DMS153 treated with DMSO at 0.1 percent for 48 hours (cell line): ENCODE measurements around the gene CIAO2B.

Experiments
- DNase-seq: peaks from one replicate; lab custom pipeline; 2025; ENCODE audit not compliant: unreplicated experiment; lab: John Stamatoyannopoulos, UW

Gene CIAO2B

DNA sequence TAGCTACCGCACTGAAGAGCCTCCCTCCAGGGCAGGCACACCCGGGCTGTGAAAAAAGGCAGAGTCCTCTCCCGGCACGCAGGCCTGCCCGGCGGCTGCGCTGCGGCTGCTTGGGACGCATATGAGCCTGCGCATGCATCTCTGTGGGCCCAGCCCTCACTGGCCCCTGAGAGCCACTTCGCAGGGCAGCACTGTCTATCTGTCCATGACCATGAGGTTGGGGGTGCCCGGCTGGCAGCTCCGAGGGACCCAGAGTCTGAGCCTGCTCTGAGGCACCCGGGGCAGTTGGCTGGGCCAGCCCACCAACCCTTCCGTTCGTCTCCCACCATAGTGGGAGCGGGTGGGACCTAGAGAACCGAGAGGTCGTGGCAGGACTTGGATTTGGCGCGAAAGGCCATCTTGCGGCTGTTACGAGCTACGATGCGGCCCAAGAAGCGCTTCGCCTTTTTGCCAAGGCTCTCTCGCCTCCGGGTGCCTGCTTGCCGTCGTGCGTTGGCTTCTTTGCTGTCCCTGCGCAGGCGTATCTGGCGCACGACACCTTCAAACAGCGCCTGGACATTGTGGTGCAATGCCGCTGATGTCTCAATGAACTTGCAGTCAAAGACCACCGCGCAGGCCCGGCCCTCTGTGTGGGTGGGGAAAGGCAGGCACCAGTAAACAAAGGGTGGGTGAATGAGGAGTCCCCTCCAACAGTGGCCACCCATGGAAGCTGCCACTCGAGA is 12.3 kb downstream of the CIAO2B start:
- no peak for DNase-seq

- no peak for DNase-seq
Measured at GRCh38 chr16:66920924-66921680, 13.1 kb downstream of the CIAO2B start.

DNA sequence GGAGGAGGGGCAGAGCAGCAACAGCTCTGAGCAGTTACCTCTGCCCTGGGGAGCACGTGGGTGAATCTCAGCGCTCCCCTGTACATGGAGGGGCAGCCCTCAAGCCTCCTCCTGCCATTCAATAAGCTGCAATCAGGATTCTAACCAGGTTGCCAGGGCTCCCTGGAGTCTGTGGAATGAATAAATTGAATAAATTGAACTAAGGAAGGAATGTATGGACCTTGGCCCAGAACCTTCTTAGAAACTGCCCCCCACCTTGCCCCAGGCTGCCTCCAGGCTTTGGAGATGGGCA is 14.0 kb downstream of the CIAO2B start:
- DNase-seq: no peak

- DNase-seq: no peak
Measured at GRCh38 chr16:66919569-66920298, 14.5 kb downstream of the CIAO2B start.

GRCh38 chr16:66918803-66919568 is 15.2 kb downstream of the CIAO2B start, which contains the start of gene CDH16:
CDH16 (minus strand) TSS chr16:66918885; CDS start chr16:66918065, 820 bp downstream.
- no peak for DNase-seq

- DNase-seq: no peak
Measured at GRCh38 chr16:66918355-66918754, 15.8 kb downstream of the CIAO2B start.

- no peak for DNase-seq
Measured at GRCh38 chr16:66917741-66918140, 16.5 kb downstream of the CIAO2B start.

DNA sequence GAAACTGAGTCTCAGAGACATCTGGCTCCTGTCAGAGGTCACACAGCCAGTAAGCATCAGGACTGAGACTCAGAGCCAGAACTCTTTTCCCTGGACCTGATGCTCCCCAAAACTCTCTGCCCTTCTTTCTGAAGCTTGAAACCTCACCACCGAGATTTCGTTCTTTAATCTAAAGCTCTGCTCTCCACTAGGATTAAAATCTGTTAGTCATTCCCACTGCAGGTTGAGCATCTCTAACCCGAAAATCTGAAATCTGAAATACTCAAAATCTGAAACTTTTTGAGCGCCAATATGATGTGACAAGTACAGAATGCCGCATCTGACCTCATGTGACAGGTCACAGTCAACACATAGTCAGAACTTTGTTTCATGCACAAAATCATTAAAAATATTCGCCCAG is 17.7 kb downstream of the CIAO2B start:
- DNase-seq: no peak

GRCh38 chr16:66915041-66915440 is 19.2 kb downstream of the CIAO2B start:
- no peak for DNase-seq

GRCh38 chr16:66914541-66914940 is 19.7 kb downstream of the CIAO2B start:
- no peak for DNase-seq

GRCh38 chr16:66913711-66914110 is 20.5 kb downstream of the CIAO2B start:
- DNase-seq: no peak

DNA sequence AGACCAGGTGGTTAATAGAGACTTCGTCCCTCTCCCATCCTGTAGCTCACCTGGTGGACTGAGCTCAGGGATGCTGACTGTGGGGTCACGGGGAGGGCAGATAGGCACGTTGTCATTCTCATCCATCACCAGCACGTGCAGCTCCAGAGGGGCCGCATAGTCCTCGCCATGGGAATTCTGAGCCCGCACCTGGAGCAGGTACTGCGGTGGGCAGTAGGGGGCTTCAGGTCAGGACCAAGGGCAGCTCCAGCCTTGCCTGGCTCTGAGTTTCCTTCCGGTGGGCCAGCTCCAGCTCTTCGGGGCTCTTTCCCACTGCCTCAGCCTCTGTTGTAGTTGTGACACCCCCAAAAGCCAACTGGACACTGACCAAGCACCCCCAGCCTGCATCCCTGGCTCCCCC is 21.1 kb downstream of the CIAO2B start:
- no peak for DNase-seq

DNA sequence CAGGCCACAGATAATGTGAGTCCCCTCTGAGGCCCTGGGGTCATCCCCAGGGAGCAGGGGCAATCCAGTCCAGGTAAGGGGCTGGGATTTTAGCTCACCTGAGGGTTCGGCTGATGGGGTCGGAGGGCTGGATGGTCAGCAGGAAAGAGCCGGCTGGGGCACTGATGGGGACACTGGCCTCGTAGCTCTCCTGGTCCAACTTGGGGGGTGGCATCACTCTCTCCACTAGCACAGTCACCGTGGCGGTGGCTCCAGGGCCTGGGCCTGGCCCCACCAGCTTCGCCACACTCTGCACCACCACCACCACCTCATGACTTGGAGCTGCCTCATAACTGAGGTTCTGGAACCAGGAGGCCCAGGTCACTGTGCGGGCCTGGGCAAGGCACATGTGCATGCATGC is 22.4 kb downstream of the CIAO2B start:
- DNase-seq: no peak

DNA sequence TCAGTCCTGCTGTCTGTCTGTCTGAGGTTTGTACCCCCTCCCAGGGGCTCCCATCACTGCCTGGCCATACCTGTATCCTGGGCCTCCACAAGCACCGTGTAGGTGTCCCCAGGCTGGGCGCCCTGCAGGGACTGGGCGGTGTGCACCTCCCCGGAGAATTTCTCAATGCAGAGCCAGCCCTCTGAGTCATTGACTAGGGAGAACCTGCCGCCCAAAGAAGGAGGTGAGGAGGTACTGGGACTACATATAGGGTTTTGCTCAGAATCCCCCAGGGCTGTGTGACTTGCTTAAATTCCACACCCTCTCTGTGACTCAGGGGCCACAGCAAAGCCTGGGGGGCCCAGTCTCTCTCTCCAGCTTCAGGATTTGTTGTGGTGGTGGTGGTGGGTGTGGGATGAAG is 23.1 kb downstream of the CIAO2B start:
- DNase-seq: no peak

GRCh38 chr16:66910175-66910940 is 23.8 kb downstream of the CIAO2B start:
- no peak for DNase-seq

DNA sequence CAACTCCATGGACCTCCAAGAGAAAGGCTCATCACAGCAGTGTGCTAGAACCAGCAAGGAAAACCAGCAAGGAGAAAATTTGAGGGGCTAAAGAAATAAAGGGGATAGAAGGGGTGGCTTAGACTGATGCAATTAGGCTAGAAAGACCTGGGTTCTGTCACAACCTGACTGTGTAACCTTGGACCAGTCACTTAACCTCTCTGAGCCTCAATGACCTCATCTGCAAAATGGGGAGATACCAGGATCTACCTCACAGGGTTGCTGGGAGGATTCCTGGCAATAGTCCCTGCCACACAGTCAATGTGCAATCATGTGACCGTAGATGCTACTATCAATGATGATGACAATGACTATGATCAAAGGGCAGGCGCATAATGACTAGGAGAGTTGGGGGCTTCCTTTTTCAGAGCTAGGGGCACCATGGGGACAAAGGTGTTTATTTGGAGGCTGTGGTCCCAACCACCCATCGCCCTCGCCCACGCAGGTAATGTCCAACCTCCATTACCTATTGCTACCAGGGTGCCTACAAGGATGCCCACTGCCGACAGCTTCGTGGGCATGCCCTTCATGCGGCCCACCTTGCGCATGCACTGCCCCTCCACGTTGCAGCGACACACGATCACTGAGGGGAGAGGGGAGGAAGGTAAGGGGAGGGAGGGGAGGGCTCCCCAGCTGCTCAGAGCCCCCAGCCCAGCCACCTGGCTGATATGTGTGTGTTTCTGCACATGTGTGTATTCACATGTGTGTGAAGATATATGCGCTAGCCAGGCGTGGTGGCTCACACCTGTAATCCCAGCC is 25.2 kb downstream of the CIAO2B start:
- DNase-seq: no peak

GRCh38 chr16:66908116-66908515 is 26.1 kb downstream of the CIAO2B start:
- DNase-seq: no peak

- DNase-seq: no peak
Measured at GRCh38 chr16:66906916-66907836, 27.0 kb downstream of the CIAO2B start.
